Measurements from ENCODE around the gene HLX.

Gene HLX

GRCh38 chr1:220887520-220888416, 8.5 kb downstream of the HLX start:
- Histone ChIP-seq H3K4me3 (ENCODE audit: low read depth, low read length, poor library complexity, severe bottlenecking) (no peak overlapping the region), H2AFZ (ENCODE audit: low read length) (no peak overlapping the region), H3K9me3 (ENCODE audit: low read length) (no peaks in the 10 kb centered on the region)

DNA sequence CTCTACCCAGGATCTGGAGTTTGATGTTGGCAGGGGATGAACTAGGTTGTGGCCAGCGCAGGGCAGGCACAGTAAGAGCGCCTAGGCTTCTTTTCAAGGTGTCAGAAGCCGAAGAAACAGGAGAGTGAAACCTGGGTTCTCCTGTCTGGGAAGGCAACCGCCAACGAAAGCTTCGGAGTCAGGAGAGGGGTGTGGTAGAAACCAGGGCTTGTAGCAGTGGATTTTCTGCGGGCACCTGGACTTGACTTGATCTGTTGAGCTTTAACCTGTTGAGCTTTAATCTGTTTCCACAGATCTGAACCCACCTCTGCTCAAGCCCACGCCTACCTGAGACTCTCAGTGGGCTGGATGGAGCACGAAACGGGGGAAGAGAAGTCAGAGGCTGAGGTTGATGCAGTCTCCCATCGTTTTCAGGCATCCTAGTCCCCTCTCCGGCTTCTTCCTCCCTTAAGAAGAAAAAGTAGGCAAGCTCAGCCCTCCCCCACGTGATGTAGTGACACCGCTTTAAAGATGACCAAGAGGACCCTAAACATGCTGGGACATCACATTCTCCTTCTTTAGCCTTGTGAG, 9.3 kb downstream of the HLX start:
- H3K27me3 ChIP-seq (ENCODE audit: insufficient read depth, low read length), result no peaks in the 10 kb centered on the region
- no peak overlapping the region for H3K27ac ChIP-seq (ENCODE audit: low read depth, low read length, poor library complexity, severe bottlenecking)
- H3F3A ChIP-seq (ENCODE audit: insufficient read depth, low read length), result no peaks in the 10 kb centered on the region
- H2AFZ ChIP-seq (ENCODE audit: low read length), result no peak overlapping the region
- no peak overlapping the region for H3K9ac ChIP-seq (ENCODE audit: low read length)
- no peaks in the 10 kb centered on the region for H3K4me1 ChIP-seq (ENCODE audit: insufficient read depth, low read length, severe bottlenecking)
- no peak overlapping the region for H3K4me2 ChIP-seq (ENCODE audit: low read length)
- no peak overlapping the region for H3K4me3 ChIP-seq (ENCODE audit: low read depth, low read length, poor library complexity, severe bottlenecking)
- H3K9me2 ChIP-seq (ENCODE audit: low read depth, low read length), result no peaks in the 10 kb centered on the region
- H3K9me3 ChIP-seq (ENCODE audit: low read length), result no peaks in the 10 kb centered on the region
- TF ChIP-seq, protein P1, sequence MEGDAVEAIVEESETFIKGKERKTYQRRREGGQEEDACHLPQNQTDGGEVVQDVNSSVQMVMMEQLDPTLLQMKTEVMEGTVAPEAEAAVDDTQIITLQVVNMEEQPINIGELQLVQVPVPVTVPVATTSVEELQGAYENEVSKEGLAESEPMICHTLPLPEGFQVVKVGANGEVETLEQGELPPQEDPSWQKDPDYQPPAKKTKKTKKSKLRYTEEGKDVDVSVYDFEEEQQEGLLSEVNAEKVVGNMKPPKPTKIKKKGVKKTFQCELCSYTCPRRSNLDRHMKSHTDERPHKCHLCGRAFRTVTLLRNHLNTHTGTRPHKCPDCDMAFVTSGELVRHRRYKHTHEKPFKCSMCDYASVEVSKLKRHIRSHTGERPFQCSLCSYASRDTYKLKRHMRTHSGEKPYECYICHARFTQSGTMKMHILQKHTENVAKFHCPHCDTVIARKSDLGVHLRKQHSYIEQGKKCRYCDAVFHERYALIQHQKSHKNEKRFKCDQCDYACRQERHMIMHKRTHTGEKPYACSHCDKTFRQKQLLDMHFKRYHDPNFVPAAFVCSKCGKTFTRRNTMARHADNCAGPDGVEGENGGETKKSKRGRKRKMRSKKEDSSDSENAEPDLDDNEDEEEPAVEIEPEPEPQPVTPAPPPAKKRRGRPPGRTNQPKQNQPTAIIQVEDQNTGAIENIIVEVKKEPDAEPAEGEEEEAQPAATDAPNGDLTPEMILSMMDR (IDR thresholded peaks at IDR 0.05; ENCODE audit: low read length), result no peak
- TF ChIP-seq EZH2 (IDR thresholded peaks at IDR 0.05; ENCODE audit: borderline replicate concordance, low read length), result no peak
- H4K20me1 ChIP-seq (ENCODE audit: insufficient read depth, low read length), result no peaks in the 10 kb centered on the region
- H3K79me2 ChIP-seq (ENCODE audit: insufficient read depth, low read length), result no peaks in the 10 kb centered on the region
- H3K36me3 ChIP-seq (ENCODE audit: insufficient read depth, low read length), result no peaks in the 10 kb centered on the region

More at GRCh38 chr1:220887520-220888416, 8.5 kb downstream of the HLX start:
- Histone ChIP-seq H3K27me3 (ENCODE audit: insufficient read depth, low read length) (no peaks in the 10 kb centered on the region), H4K20me1 (ENCODE audit: insufficient read depth, low read length) (no peaks in the 10 kb centered on the region), H3F3A (ENCODE audit: insufficient read depth, low read length) (no peaks in the 10 kb centered on the region), H3K4me1 (ENCODE audit: insufficient read depth, low read length, severe bottlenecking) (no peaks in the 10 kb centered on the region), H3K4me2 (ENCODE audit: low read length) (no peak overlapping the region), H3K27ac (ENCODE audit: low read depth, low read length, poor library complexity, severe bottlenecking) (no peak overlapping the region), H3K9me2 (ENCODE audit: low read depth, low read length) (no peaks in the 10 kb centered on the region), H3K36me3 (ENCODE audit: insufficient read depth, low read length) (no peaks in the 10 kb centered on the region), H3K9ac (ENCODE audit: low read length) (no peak overlapping the region), H3K79me2 (ENCODE audit: insufficient read depth, low read length) (no peaks in the 10 kb centered on the region)
- TF ChIP-seq, protein P1 (IDR thresholded peaks at IDR 0.05; ENCODE audit: low read length), result no peak
- no peak for TF ChIP-seq EZH2 (IDR thresholded peaks at IDR 0.05; ENCODE audit: borderline replicate concordance, low read length)

GRCh38 chr1:220889333-220889732, 10.1 kb downstream of the HLX start:
- no peaks in the 10 kb centered on the region for H3K9me2 ChIP-seq (ENCODE audit: low read depth, low read length)
- no peaks in the 10 kb centered on the region for H3K79me2 ChIP-seq (ENCODE audit: insufficient read depth, low read length)
- TF ChIP-seq EZH2 (IDR thresholded peaks at IDR 0.05; ENCODE audit: borderline replicate concordance, low read length), result no peak
- TF ChIP-seq, protein P1 (IDR thresholded peaks at IDR 0.05; ENCODE audit: low read length), result no peak
- no peaks in the 10 kb centered on the region for H4K20me1 ChIP-seq (ENCODE audit: insufficient read depth, low read length)
- no peak overlapping the region for H3K27ac ChIP-seq (ENCODE audit: low read depth, low read length, poor library complexity, severe bottlenecking)
- no peaks in the 10 kb centered on the region for H3K9me3 ChIP-seq (ENCODE audit: low read length)
- no peak overlapping the region for H3K4me3 ChIP-seq (ENCODE audit: low read depth, low read length, poor library complexity, severe bottlenecking)
- H3F3A ChIP-seq (ENCODE audit: insufficient read depth, low read length), result no peaks in the 10 kb centered on the region
- no peak overlapping the region for H3K9ac ChIP-seq (ENCODE audit: low read length)
- H2AFZ ChIP-seq (ENCODE audit: low read length), result no peak overlapping the region
- no peaks in the 10 kb centered on the region for H3K4me1 ChIP-seq (ENCODE audit: insufficient read depth, low read length, severe bottlenecking)
- no peaks in the 10 kb centered on the region for H3K36me3 ChIP-seq (ENCODE audit: insufficient read depth, low read length)
- no peak overlapping the region for H3K4me2 ChIP-seq (ENCODE audit: low read length)
- H3K27me3 ChIP-seq (ENCODE audit: insufficient read depth, low read length), result no peaks in the 10 kb centered on the region
